Hepatocyte (in vitro differentiated cells): ENCODE measurements around the gene KCNJ15.
"Not testable (repeated sequence)": the region's sequence is repeated elsewhere in the genome, so short reads cannot be mapped to it uniquely, and the experiment has no call there.

Experiments
- CTCF ChIP-seq: fragments of 200-600 bp; sonication (generic); IDR thresholded peaks from 2 replicates; pipeline ENCODE4 v1.5.1; 2016; ENCODE audit warnings: antibody characterized with exemption, mild to moderate bottlenecking; ENCODE audit not compliant: poor library complexity
- EZH2phosphoT487 ChIP-seq: fragments of 200-600 bp; sonication (generic); IDR thresholded peaks from one replicate; pipeline ENCODE4 v1.6.1; 2018; ENCODE audit warnings: antibody characterized with exemption, mild to moderate bottlenecking, low read depth, moderate library complexity; ENCODE audit not compliant: unreplicated experiment, severe bottlenecking

- TF ChIP-seq EZH2phosphoT487, CTCF: not testable (repeated sequence)
Measured at GRCh38 chr21:38247054-38247453, 9.7 kb upstream of the KCNJ15 start.
